Stomach (tissue), 9 donors: ENCODE data around the gene PLEKHM2. TPM values are rescaled to one million over a fixed set of nuclear protein-coding genes. Genes with fewer than 3 reads are reported as not detected.

Source experiments
- DNase-seq, 2 donors: peaks; one replicate each; pipeline versions ENCODE4 v3.0.0 to v3.0.0-alpha.2; 2013 to 2019
- H3K27ac ChIP-seq, 5 donors: fragments of 200-600 bp in 4 of 5; sonication (generic) in 4 of 5; one replicate each; pipeline ENCODE4 v1.5.1; 2013 to 2019; ENCODE audit warnings: mild to moderate bottlenecking in 1 of 5, moderate library complexity in 1 of 5
- H3K27me3 ChIP-seq, 3 donors: fragments of 200-600 bp; sonication (generic); one replicate each; pipeline ENCODE4 v1.5.1; 2017 to 2019; ENCODE audit warnings: mixed run types in 1 of 3
- H3K36me3 ChIP-seq, 4 donors: fragments of 200-600 bp; sonication (generic); 1 replicate in 3 of 4; 2 replicates in 1 of 4; pipeline ENCODE4 v1.5.1; 2016 to 2019
- H3K4me1 ChIP-seq, 4 donors: fragments of 200-600 bp; sonication (generic); one replicate each; pipeline ENCODE4 v1.5.1; 2016 to 2019
- H3K4me3 ChIP-seq, 4 donors: fragments of 200-600 bp; sonication (generic) in 3 of 4; one replicate each; pipeline ENCODE4 v1.5.1; 2016 to 2019; ENCODE audit warnings: mild to moderate bottlenecking in 1 of 4
- H3K9me3 ChIP-seq, 4 donors: fragments of 200-600 bp; sonication (generic); one replicate each; pipeline ENCODE4 v1.5.1; 2016 to 2019
- CTCF ChIP-seq, 7 experiments: fragments of 450-650 bp in 4 of 7; fragments of 200-600 bp in 3 of 7; sonication (generic) in 3 of 7; IDR thresholded peaks; one replicate each; pipeline ENCODE4 v1.5.1; 2016 to 2019; ENCODE audit warnings: antibody characterized with exemption in 7 of 7, control low read depth in 2 of 7, mild to moderate bottlenecking in 1 of 7
- EP300 ChIP-seq: sonication (generic); formaldehyde crosslinking; IDR thresholded peaks from one replicate; pipeline ENCODE4 v1.6.1; 2017; ENCODE audit warnings: antibody characterized with exemption
- POLR2A ChIP-seq, 4 donors: fragments of 450-650 bp; IDR thresholded peaks; one replicate each; pipeline ENCODE4 v1.6.1; 2016; ENCODE audit warnings: antibody characterized with exemption in 4 of 4, control low read depth in 2 of 4, mild to moderate bottlenecking in 1 of 4, moderate library complexity in 1 of 4
- POLR2AphosphoS5 ChIP-seq, 3 donors: sonication (generic); formaldehyde crosslinking; IDR thresholded peaks; one replicate each; pipeline ENCODE4 v1.6.1; 2016; ENCODE audit warnings: antibody characterized with exemption in 3 of 3
- WGBS, 5 donors: extraction: QIAGEN DNeasy Blood & Tissue Kit in 3 of 5; methylation state at CpG; one replicate each; pipeline versions ENCODE4 v1.1.5 to v1.1.7; 2013 to 2018; 5-methylcytosine and 5-hydroxymethylcytosine counted together
- intact Hi-C: fragments of 100-400 bp; cut with DNase I; formaldehyde crosslinking; loops from one replicate; pipeline ENCODE4 v1.15.1; 2023; ENCODE audit warnings: low total_unique reads
- polyA plus RNA-seq, 3 donors: library from polyadenylated mRNA; stranded (reverse); fragments of 200-250 nt; gene quantifications; one replicate each; pipeline ENCODE4 v1.2.3, GENCODE V29; 2013
- total RNA-seq, 5 donors: library from RNA; depleted of rRNA; stranded (reverse); fragments of >200 nt; gene quantifications; one replicate each; pipeline versions ENCODE4 v1.1.0 to v1.2.3, GENCODE V29; 2014 to 2016
- donor health status: healthy with polysubstance abuse.
- donor health status: Bipolar disorder and iron deficiency.
- donor health status: healthy.

The PLEKHM2 gene
- total and polyA plus RNA-seq, 8 donors: 19.3 to 63.0 (median 30.9) TPM

DNA sequence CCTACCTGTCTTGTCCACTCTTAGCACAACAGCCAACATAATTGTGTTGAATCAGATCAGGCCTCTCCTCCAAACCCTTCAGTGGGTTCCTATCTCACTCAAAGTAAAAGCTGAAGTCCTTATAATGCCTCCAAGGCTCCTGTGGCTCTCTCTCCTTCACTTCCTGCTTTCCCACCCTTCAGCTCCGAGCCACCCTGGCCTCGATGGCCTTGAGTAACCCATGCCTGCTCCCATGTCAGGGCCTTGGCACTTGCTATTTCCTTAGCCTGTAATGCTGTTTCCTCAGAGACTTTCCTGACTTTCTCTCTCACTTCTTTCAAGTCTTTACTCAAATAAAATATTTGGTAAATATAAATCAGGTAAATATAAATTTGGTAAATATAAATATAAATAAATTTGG is 8.1 kb upstream of the PLEKHM2 start:
- H3K27ac ChIP-seq: no peak overlapping the region
- intact Hi-C loops: no loop called here
- no peaks in the 10 kb centered on the region for H3K9me3 ChIP-seq
- no peak for TF ChIP-seq CTCF (IDR thresholded peaks at IDR 0.05)
- no peak for TF ChIP-seq POLR2A (IDR thresholded peaks at IDR 0.05)
- no peak for TF ChIP-seq EP300
- no peak for TF ChIP-seq POLR2AphosphoS5 (IDR thresholded peaks at IDR 0.05)
- H3K36me3 ChIP-seq: no peaks in the 10 kb centered on the region
- peaks cover 0 to 11% (median 0%) of the 10 kb centered on the region in 4 donors for H3K4me1 ChIP-seq
- WGBS, 5 donors: 47 to 70% (median 61%) methylated on average over 2 of the region's 2 CpGs
- no peaks in the 10 kb centered on the region for H3K27me3 ChIP-seq
- no peak for DNase-seq
- H3K4me3 ChIP-seq: no peak overlapping the region

- 83 to 91% (median 86%) methylated on average over 6 of the region's 6 CpGs for WGBS, 5 donors
- Histone ChIP-seq H3K4me1 (peaks cover 0 to 18% (median 0%) of the 10 kb centered on the region in 4 donors), H3K36me3 (no peaks in the 10 kb centered on the region), H3K4me3 (no peak overlapping the region), H3K27me3 (no peaks in the 10 kb centered on the region), H3K9me3 (no peaks in the 10 kb centered on the region), H3K27ac (no peak overlapping the region)
- intact Hi-C loops: no loop called here
- no peak for TF ChIP-seq CTCF (IDR thresholded peaks at IDR 0.05)
- no peak for TF ChIP-seq POLR2A (IDR thresholded peaks at IDR 0.05)
- TF ChIP-seq EP300: no peak
- no peak for TF ChIP-seq POLR2AphosphoS5 (IDR thresholded peaks at IDR 0.05)
- no peak for DNase-seq
These were observed 7.1 kb upstream of the PLEKHM2 start for GRCh38 chr1:15676688-15677661.

DNA sequence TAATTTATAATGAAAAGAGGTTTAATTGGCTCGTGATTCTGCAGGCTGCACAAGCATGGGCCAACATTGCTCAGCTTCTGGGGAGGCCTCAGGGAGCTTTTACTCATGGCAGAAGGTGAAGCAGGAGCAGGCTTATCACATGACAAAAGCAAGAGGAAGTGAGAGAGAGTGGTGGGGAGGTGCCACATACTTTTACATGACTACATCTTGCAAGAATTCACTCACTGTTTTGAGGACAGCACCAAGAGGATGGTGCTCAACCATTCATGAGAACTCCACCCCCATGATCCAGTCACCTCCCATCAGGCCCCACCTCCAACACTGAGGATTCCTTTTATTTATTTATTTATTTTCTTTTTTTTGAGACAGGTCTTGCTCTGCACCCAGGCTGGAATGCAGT is 5.5 kb upstream of the PLEKHM2 start:
- Histone ChIP-seq H3K36me3 (no peaks in the 10 kb centered on the region), H3K4me3 (no peak overlapping the region), H3K4me1 (peaks cover 3 to 31% (median 4%) of the 10 kb centered on the region in 4 donors), H3K27me3 (no peaks in the 10 kb centered on the region), H3K27ac (no peak overlapping the region), H3K9me3 (no peaks in the 10 kb centered on the region)
- TF ChIP-seq CTCF (IDR thresholded peaks at IDR 0.05) (no peak), POLR2A (IDR thresholded peaks at IDR 0.05) (no peak), POLR2AphosphoS5 (IDR thresholded peaks at IDR 0.05) (no peak), EP300 (no peak)
- 78 to 100% (median 92%) methylated on average over 1 of the region's 1 CpG for WGBS, 5 donors
- intact Hi-C loops: no loop called here
- no peak for DNase-seq

- TF ChIP-seq POLR2AphosphoS5 (IDR thresholded peaks at IDR 0.05) (no peak), POLR2A (IDR thresholded peaks at IDR 0.05) (no peak), EP300 (no peak), CTCF (IDR thresholded peaks at IDR 0.05) (no peak)
- Histone ChIP-seq H3K27me3 (no peaks in the 10 kb centered on the region), H3K27ac (peak overlapping the region in 4 of 5 donors; percentile 29 to 64 (median 50)), H3K9me3 (no peaks in the 10 kb centered on the region), H3K4me3 (no peak overlapping the region), H3K36me3 (no peaks in the 10 kb centered on the region), H3K4me1 (peaks cover 6 to 35% (median 9%) of the 10 kb centered on the region in 4 donors)
- DNase-seq: peak in 1 of 2 donors; percentile 23
- intact Hi-C loops: no loop called here
- WGBS, 5 donors: 84 to 94% (median 94%) methylated on average over 11 of the region's 11 CpGs
These were observed 4.0 kb upstream of the PLEKHM2 start for GRCh38 chr1:15680131-15680530.
